Activated CD4-positive, CD25-positive, alpha-beta regulatory T cell (primary cell): Measurements from ENCODE around the gene BDH1.
"Not testable (repeated sequence)": the region's sequence is repeated elsewhere in the genome, so short reads cannot be mapped to it uniquely, and the experiment has no call there.

Experiments
- DNase-seq, 4 experiments: peaks; one replicate each; lab custom pipeline; 2025; lab: John Stamatoyannopoulos, UW

The BDH1 gene

DNA sequence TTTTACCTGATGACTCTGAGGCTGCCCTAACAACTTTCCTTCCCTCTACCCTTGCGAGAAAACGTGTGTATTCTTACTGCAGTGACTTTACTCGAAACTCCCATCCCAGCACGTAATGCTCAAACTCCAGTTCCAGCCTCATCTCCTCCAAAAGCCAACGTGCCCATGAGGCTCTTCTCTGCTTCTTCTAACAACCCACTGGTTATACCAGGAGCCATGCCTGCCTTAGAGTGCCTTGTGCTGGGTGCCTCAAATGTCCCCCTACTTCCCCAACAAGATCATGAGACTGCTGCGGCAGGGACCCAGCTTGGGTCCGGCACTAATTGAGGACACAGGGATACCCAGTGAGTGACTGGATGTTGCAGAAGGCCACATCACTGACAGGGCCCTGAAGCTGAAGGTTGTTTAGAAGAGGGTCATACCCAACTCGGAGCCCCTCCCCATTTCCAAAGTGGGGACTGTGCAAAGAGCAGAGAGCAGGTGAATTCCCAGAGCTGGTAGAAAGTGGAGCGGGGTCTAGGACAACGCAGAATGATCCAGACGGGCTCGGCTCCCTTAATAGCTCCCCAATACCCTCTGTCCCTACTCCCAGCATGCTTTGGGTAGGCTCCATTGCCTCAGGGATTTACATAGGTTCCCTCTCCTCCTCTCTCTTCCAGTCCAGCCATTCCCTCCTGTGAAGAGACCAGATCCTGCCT, 71.4 kb downstream of the BDH1 start:
- no peak for DNase-seq

DNA sequence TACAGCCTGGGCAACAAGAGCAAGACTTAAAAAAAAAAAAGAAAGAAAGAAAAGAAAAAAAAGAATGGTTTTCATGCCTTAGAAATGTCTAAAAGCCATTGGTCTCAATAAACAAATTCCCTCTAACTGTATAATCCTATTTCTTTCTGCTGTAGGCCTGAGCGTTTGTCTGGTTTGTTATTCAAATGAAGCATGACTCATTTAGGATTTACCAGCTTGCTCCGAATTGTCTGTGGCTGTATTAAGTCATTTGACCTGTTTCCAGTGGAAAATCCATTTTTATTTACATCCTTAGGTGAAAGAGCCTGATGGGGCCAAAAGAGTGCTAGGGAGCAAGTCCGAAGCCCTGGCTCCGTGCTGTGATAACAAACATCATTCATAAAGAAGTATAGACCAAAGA, 73.8 kb downstream of the BDH1 start:
- DNase-seq = no peak

- DNase-seq = no peak
These were observed 75.4 kb downstream of the BDH1 start for GRCh38 chr3:197480320-197480719.

- no peak for DNase-seq
These were observed 76.8 kb downstream of the BDH1 start for GRCh38 chr3:197478746-197479668.

DNA sequence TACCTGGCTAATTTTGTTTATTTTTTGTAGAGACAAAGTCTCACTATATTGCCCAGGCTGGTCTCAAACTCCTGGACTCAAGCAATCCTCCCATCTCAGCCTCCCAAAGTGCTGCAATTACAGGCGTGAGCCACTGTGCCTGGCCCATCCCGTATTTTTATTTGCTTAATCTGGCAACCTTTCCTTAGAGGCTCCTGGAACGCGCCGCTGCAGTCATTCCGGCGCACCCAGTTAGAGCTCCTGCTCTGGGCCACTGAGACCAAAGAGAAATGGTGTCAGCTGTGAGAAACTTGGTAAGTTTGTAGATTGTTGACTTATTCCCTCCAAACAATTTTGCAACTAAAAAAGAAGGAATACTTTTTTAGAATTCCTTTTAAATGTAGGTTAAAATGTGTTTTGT, 78.0 kb downstream of the BDH1 start:
- not testable (repeated sequence) for DNase-seq

DNA sequence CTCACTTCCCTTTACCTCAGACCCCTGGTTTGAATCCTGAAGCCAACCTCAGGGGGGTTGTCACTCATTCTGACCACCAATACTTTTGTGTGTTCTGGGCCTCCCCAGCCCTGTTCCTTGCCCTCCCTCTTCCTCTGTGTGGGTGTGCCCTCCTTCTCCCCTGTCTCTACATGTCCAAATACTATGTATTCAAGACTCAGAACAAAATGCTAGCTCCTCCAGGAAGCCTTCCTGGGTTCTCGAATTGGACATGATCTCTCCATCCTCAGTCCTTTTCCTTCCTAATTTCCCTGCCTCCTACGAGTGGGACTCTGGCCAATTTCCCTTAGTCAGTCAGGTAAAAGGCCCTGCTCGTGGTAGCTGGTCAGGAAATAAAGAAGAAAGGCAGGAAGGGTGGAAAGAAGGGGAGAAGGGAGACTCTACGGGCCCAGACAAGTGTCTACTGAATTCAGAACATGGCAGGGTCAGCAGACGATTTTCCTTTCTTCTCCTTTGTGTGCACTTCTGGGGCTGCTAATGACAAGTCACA, 79.7 kb downstream of the BDH1 start:
- DNase-seq = no peak

- no peak for DNase-seq
These were observed 80.3 kb downstream of the BDH1 start for GRCh38 chr3:197475514-197475913.

- DNase-seq = no peak
These were observed 83.6 kb downstream of the BDH1 start for GRCh38 chr3:197472151-197472550.

DNA sequence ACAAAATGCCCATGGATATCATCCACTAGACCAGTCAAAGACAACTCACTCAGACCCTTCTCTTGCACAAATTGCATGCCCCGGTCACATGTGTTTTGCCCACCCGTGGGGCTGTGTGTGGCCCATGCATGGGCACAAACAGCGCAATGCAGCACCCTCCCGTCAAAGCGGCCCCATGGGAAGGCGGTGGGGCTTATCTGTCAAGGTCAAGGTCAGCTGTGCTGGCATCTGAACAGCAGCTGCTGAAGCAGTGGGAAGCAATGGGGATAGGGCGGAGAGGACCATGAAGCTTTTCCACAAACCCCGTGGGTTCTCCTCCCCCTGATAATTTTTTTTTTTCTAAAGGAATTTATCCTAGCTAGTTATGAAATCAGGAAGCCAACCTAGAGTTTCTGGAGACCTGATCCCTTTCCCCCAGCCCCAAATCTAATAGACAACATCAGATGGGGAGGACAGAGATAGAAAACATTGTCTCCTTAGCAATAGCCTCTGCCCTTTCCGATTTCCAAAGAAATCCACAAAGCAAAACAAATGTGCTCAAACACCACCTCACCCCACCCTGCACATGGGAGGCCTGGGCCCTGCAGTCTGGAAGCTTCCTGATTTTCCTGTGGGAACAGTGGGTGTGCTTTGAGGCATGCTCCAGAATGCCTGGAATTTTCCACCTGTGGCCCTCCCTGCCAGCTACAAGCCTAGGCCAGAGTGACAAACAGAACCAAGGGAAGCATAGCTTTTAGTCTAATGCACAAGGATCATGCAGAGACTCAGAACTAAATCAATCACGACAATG, 84.4 kb downstream of the BDH1 start:
- DNase-seq = no peak

- no peak for DNase-seq
These were observed 86.8 kb downstream of the BDH1 start for GRCh38 chr3:197468866-197469382.

DNA sequence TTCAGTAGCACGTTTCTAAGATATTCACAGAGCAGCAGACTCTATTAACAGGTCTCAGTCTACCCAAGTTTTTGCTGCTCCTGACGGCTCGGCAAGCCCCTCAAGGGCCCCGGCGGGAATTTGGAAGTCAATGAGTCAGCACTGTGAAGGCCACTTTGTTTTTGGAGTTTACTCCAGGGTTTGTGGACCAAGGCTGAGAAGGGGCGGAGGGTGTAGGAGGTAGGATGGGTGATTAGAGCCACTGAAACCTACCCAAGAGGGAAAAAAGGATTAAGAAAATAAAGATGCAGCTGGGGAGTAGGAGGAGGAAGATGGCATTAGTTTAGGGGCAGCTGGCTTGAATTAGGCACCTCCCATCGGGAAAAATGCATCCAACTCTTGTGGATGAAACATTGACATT, 87.6 kb downstream of the BDH1 start:
- DNase-seq = no peak

- no peak for DNase-seq
These were observed 89.0 kb downstream of the BDH1 start for GRCh38 chr3:197466586-197467399.

GRCh38 chr3:197465996-197466549, 89.7 kb downstream of the BDH1 start:
- no peak for DNase-seq

DNA sequence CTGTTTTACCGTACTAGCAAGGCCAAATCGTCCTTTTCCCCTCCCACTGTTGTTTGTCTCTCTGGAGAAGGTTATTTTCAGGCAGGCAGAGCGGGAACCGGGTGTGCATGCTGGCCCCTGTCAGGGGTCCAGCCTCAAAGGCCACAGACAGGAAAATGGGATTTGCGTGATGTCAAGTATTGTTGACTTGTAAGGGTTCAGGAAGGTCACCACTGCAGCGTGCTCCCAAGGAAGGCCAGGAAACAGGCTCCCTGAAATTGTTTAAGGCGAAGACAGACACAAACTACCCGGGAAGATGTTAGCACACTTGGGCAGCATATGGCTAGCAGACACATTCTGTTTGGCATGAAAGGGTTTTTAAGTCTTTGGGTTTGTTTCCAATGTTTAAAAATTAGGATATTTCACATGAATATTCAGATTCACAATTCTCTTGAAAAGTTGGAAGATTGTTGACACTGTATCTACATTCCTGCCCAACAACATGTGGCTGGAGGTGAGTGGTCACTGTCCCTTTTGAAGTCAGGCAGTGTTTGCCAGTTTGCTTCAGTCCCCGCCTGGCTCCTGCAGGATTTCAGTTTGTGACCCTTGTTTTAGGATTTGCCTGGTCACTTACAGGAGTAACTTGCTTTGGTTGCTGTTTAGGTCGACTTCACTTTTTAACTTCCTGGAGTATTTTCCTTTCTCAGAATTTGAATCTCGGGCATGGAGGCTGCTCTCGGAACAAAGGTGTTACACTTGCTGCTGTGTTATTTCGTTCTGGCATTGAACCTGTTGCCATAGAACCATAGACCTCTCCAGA, 90.4 kb downstream of the BDH1 start:
- DNase-seq = no peak

- DNase-seq = no peak
These were observed 91.0 kb downstream of the BDH1 start for GRCh38 chr3:197464794-197465193.

GRCh38 chr3:197463279-197463678, 92.5 kb downstream of the BDH1 start:
- DNase-seq = no peak

- DNase-seq = no peak
These were observed 93.0 kb downstream of the BDH1 start for GRCh38 chr3:197462808-197463207.

GRCh38 chr3:197460639-197461038, 95.1 kb downstream of the BDH1 start:
- DNase-seq = no peak

DNA sequence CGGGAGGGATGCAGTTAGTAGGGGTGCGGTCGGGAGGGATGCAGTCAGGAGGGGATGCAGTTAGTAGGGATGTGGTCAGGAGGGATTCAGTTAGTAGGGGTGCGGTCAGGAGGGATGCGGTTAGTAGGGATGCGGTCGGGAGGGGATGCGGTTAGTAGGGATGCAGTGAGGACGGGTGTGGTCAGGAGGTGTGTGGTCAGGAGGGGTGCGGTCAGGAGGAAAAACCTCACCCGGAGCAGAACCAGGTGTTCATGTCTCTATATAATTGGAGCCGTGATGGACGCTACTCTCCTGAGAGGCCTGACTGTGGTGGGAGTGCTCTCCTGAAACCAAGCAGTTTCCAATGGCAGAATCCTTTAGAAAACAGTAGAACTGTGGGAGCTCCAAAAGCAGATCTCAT, 95.8 kb downstream of the BDH1 start:
- DNase-seq = no peak
